A549 (cell line): Measurements from ENCODE around the gene MLXIP. TPM values are rescaled to one million over a fixed set of nuclear protein-coding genes. Genes with fewer than 3 reads are reported as not detected.

ENCODE experiments used
- ATAC-seq, 2 experiments: fragments of 200-7000 bp in 1 of 2; fragments of >200 bp in 1 of 2; cut with Nextera tagmentation in 1 of 2; cut with Tn5 transposase in 1 of 2; 3 replicates each; pipeline versions ENCODE4 v1.8.0 to v1.9.1; 2018 to 2020; ENCODE audit warnings: mild to moderate bottlenecking in 1 of 2, moderate library complexity in 1 of 2
- CTCF ChIA-PET: fragments of 300-600 bp; sonication (Branson Sonifier 250); formaldehyde crosslinking; extraction: SDS; loops from one replicate; lab custom pipeline; 2021; ENCODE audit warnings: antibody characterized with exemption, inconsistent platforms; lab: Yijun Ruan, JAX
- POLR2A ChIA-PET: fragments of 350-600 bp; formaldehyde crosslinking; extraction: SDS; loops from one replicate; lab custom pipeline; 2021; ENCODE audit warnings: antibody characterized with exemption, inconsistent platforms; lab: Yijun Ruan, JAX
- DNase-seq, 2 experiments: peaks; one replicate each; pipeline versions ENCODE4 v3.0.0 to v3.0.0-alpha.2; 2011 to 2016; ENCODE audit warnings: low read depth in 1 of 2, low spot score in 1 of 2
- FAIRE-seq: peaks from 2 replicates; lab custom pipeline; 2011; peaks lifted over from hg19 to GRCh38; lab: Jason Lieb, UNC
- H3K27ac ChIP-seq, 2 experiments: fragments of >200 bp; sonication (Bioruptor Twin); formaldehyde crosslinking; 3 replicates each; pipeline ENCODE4 v1.5.1; 2016 to 2017
- H3K4me1 ChIP-seq: fragments of >200 bp; sonication (Bioruptor Twin); formaldehyde crosslinking; 3 replicates; pipeline ENCODE4 v1.6.1; 2016
- H3K4me2 ChIP-seq: fragments of >200 bp; sonication (Bioruptor Twin); formaldehyde crosslinking; 3 replicates; pipeline ENCODE4 v1.6.1; 2016
- H3K4me3 ChIP-seq: fragments of >200 bp; sonication (Bioruptor Twin); formaldehyde crosslinking; 3 replicates; pipeline ENCODE4 v1.5.1; 2016
- H3K9me3 ChIP-seq: fragments of >200 bp; sonication (Bioruptor Twin); formaldehyde crosslinking; 3 replicates; pipeline ENCODE4 v1.6.1; 2016
- CHD2 ChIP-seq: fragments of 150-350 bp; IDR thresholded peaks from 2 replicates; pipeline ENCODE4 v1.6.1; 2014; ENCODE audit warnings: low read length; ENCODE audit not compliant: partially characterized antibody
- EHF ChIP-seq: fragments of 250-450 bp; sonication (Bioruptor Pico); IDR thresholded peaks from 2 replicates; pipeline ENCODE4 v1.5.0; 2020; ENCODE audit warnings: mild to moderate bottlenecking
- EP300 ChIP-seq, 2 experiments: fragments of >200 bp; sonication (Bioruptor Twin); formaldehyde crosslinking; IDR thresholded peaks; 2 replicates in 1 of 2; 3 replicates in 1 of 2; pipeline ENCODE4 v1.6.1; 2016 to 2017
- FOSL2 ChIP-seq, 2 experiments: fragments of 450-650 bp in 1 of 2; fragments of >200 bp in 1 of 2; sonication (Bioruptor Twin) in 1 of 2; formaldehyde crosslinking; IDR thresholded peaks; 2 replicates each; pipeline versions ENCODE4 v1.5.0 to v1.6.1; 2016 to 2020; ENCODE audit warnings: mild to moderate bottlenecking in 1 of 2, moderate library complexity in 1 of 2
- JUNB ChIP-seq: fragments of >200 bp; sonication (Bioruptor Twin); formaldehyde crosslinking; IDR thresholded peaks from 2 replicates; pipeline ENCODE4 v1.6.1; 2016
- NFE2L2 ChIP-seq: fragments of 150-350 bp; conservative IDR thresholded peaks from 2 replicates; pipeline ENCODE4 v1.6.1; 2014; ENCODE audit warnings: low read length
- RCOR1 ChIP-seq: fragments of 150-350 bp; IDR thresholded peaks from 2 replicates; pipeline ENCODE4 v1.6.1; 2014; ENCODE audit warnings: antibody characterized with exemption, low read length, low read depth
- SMC3 ChIP-seq: fragments of >200 bp; sonication (Bioruptor Twin); formaldehyde crosslinking; IDR thresholded peaks from 3 replicates; pipeline ENCODE4 v1.6.1; 2018; ENCODE audit warnings: inconsistent platforms
- ZFP36 ChIP-seq: fragments of 450-650 bp; IDR thresholded peaks from 2 replicates; pipeline ENCODE4 v1.6.1; 2014; ENCODE audit warnings: borderline replicate concordance; ENCODE audit not compliant: partially characterized antibody
- WGBS: methylation state at CpG from one replicate; pipeline ENCODE4 v1.1.6; 2017; ENCODE audit errors: missing lambda C conversion rate; 5-methylcytosine and 5-hydroxymethylcytosine counted together
- polyA plus RNA-seq, 4 experiments: library from polyadenylated mRNA; depleted of rRNA in 3 of 4; stranded (reverse); fragments of >200 nt; fragmentation: RNase III in 1 of 4; extraction: RNeasy Plus Mini Kit Qiagen cat#74134 plus additional on column Dnase treatment in 1 of 4; gene quantifications; 2 replicates in 3 of 4; 3 replicates in 1 of 4; pipeline ENCODE4 v1.2.3, GENCODE V29; 2011 to 2017
- TF ChIP-seq, protein P1 (sequence below): fragments of >200 bp; sonication (Bioruptor Twin); formaldehyde crosslinking; IDR thresholded peaks from 3 replicates; pipeline ENCODE4 v1.6.1; 2016
- TF ChIP-seq, protein P2 (sequence below): fragments of >200 bp; sonication (Bioruptor Twin); formaldehyde crosslinking; IDR thresholded peaks from 3 replicates; pipeline ENCODE4 v1.5.1; 2016
- TF ChIP-seq, protein P3 (sequence below): IDR thresholded peaks from 2 replicates; pipeline ENCODE4 v1.6.1; 2012
- TF ChIP-seq, protein P4 (sequence below): fragments of 150-350 bp; IDR thresholded peaks from 2 replicates; pipeline ENCODE4 v1.6.1; 2014; ENCODE audit warnings: low read depth, mild to moderate bottlenecking, low read length
- TF ChIP-seq, protein P5 (sequence below): fragments of >200 bp; sonication (Bioruptor Twin); formaldehyde crosslinking; IDR thresholded peaks from 2 replicates; pipeline ENCODE4 v1.6.1; 2016

The MLXIP gene
- polyA plus RNA-seq, 2 of the 4 experiments (the other 2 are of a cell fraction): 7.0 to 21.4 TPM

DNA sequence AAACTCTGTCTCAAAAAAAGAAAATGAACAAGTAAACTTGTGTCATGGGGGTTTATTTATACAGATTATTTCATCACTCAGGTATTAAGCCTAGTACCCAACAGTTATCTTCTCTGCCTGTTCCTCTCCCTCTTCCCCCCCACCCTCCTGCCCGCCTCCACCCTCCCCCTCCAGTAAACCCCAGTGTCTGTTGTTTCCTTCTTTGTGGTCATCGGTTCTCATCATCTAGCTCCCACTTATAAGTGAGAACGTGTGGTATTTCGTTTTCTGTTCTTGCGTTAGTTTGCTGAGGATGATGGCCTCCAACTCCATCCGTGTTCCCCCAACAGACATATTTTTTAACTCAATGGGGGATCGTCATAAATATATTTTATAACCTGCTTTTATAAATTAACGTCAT is 83.1 kb downstream of the MLXIP start:
- Histone ChIP-seq H3K4me2 (no peak overlapping the region), H3K4me1 (no peaks in the 10 kb centered on the region), H3K27ac (no peak overlapping the region), H3K4me3 (no peak overlapping the region), H3K9me3 (no peaks in the 10 kb centered on the region)
- ChIA-PET CTCF (interaction anchor here (1.2 kb wide), 2 partner anchors 23 to 38 kb away, joined by 3 to 4 read pairs; no protein-coding TSS in a partner anchor), POLR2A (no interaction called here)
- TF ChIP-seq, protein P1, sequence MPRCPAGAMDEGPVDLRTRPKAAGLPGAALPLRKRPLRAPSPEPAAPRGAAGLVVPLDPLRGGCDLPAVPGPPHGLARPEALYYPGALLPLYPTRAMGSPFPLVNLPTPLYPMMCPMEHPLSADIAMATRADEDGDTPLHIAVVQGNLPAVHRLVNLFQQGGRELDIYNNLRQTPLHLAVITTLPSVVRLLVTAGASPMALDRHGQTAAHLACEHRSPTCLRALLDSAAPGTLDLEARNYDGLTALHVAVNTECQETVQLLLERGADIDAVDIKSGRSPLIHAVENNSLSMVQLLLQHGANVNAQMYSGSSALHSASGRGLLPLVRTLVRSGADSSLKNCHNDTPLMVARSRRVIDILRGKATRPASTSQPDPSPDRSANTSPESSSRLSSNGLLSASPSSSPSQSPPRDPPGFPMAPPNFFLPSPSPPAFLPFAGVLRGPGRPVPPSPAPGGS: no peak
- no peak for TF ChIP-seq SMC3
- ATAC-seq (no peak), FAIRE-seq (no peak), DNase-seq (no peak)
- 63% methylated on average over 8 of the region's 8 CpGs for WGBS

DNA sequence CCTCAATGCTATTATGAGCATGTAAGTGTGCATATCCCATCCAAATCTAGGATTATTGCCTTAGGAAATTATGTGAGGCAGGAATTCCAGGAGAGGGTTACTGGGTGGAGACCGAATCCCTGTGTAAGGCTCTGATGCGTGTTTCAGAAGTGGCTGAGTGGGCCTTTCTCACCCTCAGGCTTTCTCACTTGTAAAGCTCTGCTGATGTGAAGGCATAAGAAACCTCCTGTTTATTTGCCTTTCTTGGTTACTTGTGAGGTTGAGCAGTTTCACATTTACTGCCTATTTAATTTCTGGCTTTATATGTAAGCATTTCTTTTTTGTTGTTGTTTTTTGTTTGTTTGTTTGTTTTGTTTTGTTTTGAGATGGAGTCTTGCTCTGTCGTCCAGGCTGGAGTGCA is 84.4 kb downstream of the MLXIP start:
- Histone ChIP-seq H3K4me3 (no peak overlapping the region), H3K9me3 (no peaks in the 10 kb centered on the region), H3K27ac (no peak overlapping the region), H3K4me2 (no peak overlapping the region), H3K4me1 (no peaks in the 10 kb centered on the region)
- ChIA-PET CTCF (interaction anchor here (0.6 to 1.2 kb wide), 2 partner anchors 24 to 253 kb away, joined by 3 to 4 read pairs; no protein-coding TSS in a partner anchor), POLR2A (no interaction called here)
- no peak for ATAC-seq
- no peak for FAIRE-seq
- no peak for DNase-seq
- TF ChIP-seq, protein P2, sequence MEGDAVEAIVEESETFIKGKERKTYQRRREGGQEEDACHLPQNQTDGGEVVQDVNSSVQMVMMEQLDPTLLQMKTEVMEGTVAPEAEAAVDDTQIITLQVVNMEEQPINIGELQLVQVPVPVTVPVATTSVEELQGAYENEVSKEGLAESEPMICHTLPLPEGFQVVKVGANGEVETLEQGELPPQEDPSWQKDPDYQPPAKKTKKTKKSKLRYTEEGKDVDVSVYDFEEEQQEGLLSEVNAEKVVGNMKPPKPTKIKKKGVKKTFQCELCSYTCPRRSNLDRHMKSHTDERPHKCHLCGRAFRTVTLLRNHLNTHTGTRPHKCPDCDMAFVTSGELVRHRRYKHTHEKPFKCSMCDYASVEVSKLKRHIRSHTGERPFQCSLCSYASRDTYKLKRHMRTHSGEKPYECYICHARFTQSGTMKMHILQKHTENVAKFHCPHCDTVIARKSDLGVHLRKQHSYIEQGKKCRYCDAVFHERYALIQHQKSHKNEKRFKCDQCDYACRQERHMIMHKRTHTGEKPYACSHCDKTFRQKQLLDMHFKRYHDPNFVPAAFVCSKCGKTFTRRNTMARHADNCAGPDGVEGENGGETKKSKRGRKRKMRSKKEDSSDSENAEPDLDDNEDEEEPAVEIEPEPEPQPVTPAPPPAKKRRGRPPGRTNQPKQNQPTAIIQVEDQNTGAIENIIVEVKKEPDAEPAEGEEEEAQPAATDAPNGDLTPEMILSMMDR: no peak
- TF ChIP-seq, protein P3, sequence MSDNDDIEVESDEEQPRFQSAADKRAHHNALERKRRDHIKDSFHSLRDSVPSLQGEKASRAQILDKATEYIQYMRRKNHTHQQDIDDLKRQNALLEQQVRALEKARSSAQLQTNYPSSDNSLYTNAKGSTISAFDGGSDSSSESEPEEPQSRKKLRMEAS: no peak
- TF ChIP-seq, protein P4, sequence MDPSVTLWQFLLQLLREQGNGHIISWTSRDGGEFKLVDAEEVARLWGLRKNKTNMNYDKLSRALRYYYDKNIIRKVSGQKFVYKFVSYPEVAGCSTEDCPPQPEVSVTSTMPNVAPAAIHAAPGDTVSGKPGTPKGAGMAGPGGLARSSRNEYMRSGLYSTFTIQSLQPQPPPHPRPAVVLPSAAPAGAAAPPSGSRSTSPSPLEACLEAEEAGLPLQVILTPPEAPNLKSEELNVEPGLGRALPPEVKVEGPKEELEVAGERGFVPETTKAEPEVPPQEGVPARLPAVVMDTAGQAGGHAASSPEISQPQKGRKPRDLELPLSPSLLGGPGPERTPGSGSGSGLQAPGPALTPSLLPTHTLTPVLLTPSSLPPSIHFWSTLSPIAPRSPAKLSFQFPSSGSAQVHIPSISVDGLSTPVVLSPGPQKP: no peak
- TF ChIP-seq RCOR1 (no peak), NFE2L2 (no peak), FOSL2 (IDR thresholded peaks at IDR 0.05) (no peak), FOSL2 (CRISPR knock-in tag; IDR thresholded peaks at IDR 0.05) (no peak), CHD2 (no peak), ZFP36 (no peak), JUNB (no peak), EHF (CRISPR knock-in tag) (no peak)
- TF ChIP-seq, protein P5, sequence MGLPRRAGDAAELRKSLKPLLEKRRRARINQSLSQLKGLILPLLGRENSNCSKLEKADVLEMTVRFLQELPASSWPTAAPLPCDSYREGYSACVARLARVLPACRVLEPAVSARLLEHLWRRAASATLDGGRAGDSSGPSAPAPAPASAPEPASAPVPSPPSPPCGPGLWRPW: no peak
- 65% methylated on average over 3 of the region's 3 CpGs for WGBS

DNA sequence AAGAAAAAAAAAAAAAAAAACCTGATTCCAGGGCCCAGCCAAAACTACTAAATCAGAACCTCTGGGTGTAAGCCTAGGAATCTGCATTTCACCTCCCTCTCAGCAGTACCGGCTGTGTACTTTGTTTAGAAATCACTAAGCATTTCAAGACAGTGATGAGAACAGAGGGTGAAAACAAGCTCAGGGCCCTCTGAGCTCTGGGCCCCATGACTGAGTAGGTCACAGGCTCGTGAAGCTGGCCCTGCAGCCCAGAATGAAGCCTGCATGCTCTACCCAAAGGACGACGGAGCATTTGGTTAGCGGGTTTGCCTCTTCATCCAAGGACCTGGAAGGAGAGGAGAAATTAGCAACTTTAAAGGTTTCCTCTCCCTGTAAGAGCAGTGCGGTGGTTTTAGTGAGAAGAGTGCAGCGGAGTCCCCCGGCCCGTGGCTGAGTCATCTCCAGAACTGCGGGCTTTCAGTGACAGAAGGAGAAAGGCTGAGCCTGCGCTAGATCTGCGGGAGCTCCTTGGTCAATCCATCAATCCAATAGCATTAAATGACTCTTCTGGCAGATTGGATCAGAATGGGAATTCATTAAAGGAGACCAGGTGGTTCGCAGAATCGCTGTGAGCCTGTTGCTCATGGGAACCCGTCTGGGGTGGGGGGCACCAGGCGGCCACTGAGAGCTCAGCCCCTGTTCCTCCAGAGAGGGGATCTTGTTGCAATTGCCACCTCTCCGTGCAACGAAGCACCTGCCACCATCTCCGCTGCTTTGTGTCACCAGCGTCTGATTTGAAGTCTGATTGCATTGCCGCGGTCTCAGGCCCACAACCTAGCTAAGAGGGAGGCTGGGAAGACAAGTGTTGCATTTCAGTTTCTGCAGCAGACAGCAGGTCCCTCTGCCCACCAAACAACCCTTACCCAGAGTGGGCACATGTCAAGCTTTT is 88.1 kb downstream of the MLXIP start:
- POLR2A ChIA-PET: interaction anchor here (0.6 kb wide), 1 partner anchor 15 kb away, joined by 3 read pairs; no protein-coding TSS in a partner anchor
- no peak for DNase-seq
- Histone ChIP-seq H3K27ac (no peak overlapping the region), H3K4me3 (no peak overlapping the region), H3K4me1 (no peaks in the 10 kb centered on the region), H3K4me2 (no peak overlapping the region), H3K9me3 (no peaks in the 10 kb centered on the region)
- peak in 1 of 2 experiments; percentile 30; a peak in 2 of 6 replicates for ATAC-seq
- FAIRE-seq: no peak
- WGBS: 84% methylated on average over 22 of the region's 22 CpGs
- CTCF ChIA-PET: interaction anchor here (0.6 to 2.2 kb wide), 8 partner anchors 16 to 137 kb away, joined by 3 to 15 read pairs (median 3); no protein-coding TSS in a partner anchor
- no peak for TF ChIP-seq EP300 (IDR thresholded peaks at IDR 0.05)
- TF ChIP-seq, all 56 proteins: peak for 0
